Omental fat pad (tissue), 4 donors: ENCODE data around the gene CACHD1. TPM values are rescaled to one million over a fixed set of nuclear protein-coding genes. Genes with fewer than 3 reads are reported as not detected.

Source experiments
- ATAC-seq: fragments of 150-250 bp; one replicate; pipeline ENCODE4 v1.9.1; 2016; ENCODE audit warnings: mild to moderate bottlenecking, moderate library complexity; ENCODE audit not compliant: low FRiP score
- DNase-seq: peaks from one replicate; pipeline ENCODE4 v3.0.0-alpha.2; 2019; ENCODE audit warnings: low spot score
- CTCF ChIP-seq, 3 donors: fragments of 450-650 bp; IDR thresholded peaks; one replicate each; pipeline ENCODE4 v1.5.1; 2016 to 2017; ENCODE audit warnings: antibody characterized with exemption in 3 of 3, mild to moderate bottlenecking in 3 of 3, moderate library complexity in 2 of 3
- total RNA-seq, 4 donors: library from RNA; depleted of rRNA; stranded (reverse); fragments of >200 nt; gene quantifications; one replicate each; pipeline ENCODE4 v1.1.0, GENCODE V29; 2016

CACHD1 gene
- total RNA-seq, 4 donors from 2014 or later = 23.0 to 26.0 (median 23.9) TPM

DNA sequence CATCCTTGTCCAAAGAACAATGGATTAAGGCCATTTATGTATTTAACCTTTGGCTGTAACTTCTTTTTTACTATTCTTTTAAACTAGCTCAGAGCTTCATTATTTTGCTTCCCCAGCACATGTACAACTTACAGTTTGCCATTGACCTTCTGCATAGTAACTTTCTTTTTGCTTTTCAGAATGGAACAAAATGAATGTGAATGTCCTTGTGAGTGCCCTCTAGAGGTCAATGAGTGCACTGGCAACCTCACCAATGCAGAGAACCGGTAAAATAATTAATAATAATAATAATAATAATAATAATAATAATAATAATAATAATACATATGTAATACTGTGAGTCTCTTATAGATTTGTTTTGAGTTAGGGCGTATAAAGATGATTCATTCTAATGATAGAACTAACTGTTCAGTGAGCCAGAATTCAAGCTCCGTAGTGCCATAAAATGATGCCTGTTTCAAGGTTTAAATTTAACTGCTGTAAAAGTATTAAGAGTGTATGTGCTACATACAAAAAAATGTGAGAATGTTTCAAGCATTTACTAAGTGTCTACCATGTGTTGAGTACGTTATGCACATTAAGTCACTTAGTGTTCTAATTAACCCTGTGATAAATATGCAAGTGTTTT lies 205.9 kb downstream of the CACHD1 start:
- ATAC-seq = no peak
- no peak for DNase-seq
- TF ChIP-seq CTCF (IDR thresholded peaks at IDR 0.05) = no peak

GRCh38 chr1:64676386-64676785 lies 206.5 kb downstream of the CACHD1 start:
- TF ChIP-seq CTCF (IDR thresholded peaks at IDR 0.05) = no peak
- ATAC-seq (no peak), DNase-seq (no peak)

DNA sequence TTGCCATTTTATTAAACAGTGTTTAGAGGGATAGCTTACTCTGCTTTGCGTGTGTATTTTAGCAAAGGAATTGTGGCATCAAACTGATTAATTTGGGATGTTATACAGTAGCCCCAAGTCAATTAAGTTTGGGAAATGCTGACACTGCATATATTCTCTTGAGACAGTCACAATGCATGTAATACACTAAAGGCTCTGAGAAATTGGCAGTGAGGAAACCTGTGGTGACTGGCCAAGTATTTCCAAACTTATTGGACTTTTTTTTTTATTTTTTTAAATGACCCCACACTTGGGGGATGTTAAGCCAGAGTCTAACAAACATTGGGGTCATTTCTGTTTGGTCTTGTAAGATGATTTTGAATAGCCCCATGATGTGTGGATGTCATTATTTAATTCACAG lies 207.6 kb downstream of the CACHD1 start:
- ATAC-seq (no peak), DNase-seq (no peak)
- no peak for TF ChIP-seq CTCF (IDR thresholded peaks at IDR 0.05)

DNA sequence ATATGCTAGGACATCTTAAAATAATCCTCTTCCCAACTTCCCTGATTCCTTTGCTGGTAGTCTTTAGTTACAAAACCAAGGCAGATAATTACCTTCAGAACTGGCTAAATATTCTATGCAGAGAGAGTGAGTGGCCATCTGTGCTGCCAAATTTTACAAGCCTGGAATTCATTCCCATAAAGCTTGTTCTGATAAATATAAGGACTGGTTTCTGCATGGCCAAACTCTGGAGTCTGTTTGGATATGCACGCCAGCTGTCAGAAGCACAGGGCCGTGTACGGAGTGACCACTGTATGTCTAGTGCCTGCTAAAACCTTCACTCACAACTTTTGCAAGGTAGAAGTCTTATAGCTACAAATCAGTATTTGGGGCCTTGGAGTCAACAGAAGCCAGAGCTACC lies 208.4 kb downstream of the CACHD1 start:
- no peak for TF ChIP-seq CTCF (IDR thresholded peaks at IDR 0.05)
- ATAC-seq (peak; percentile 23), DNase-seq (no peak)

- ATAC-seq (no peak), DNase-seq (no peak)
- TF ChIP-seq CTCF (IDR thresholded peaks at IDR 0.05) = no peak
Measured at GRCh38 chr1:64679177-64679576, 209.2 kb downstream of the CACHD1 start.

DNA sequence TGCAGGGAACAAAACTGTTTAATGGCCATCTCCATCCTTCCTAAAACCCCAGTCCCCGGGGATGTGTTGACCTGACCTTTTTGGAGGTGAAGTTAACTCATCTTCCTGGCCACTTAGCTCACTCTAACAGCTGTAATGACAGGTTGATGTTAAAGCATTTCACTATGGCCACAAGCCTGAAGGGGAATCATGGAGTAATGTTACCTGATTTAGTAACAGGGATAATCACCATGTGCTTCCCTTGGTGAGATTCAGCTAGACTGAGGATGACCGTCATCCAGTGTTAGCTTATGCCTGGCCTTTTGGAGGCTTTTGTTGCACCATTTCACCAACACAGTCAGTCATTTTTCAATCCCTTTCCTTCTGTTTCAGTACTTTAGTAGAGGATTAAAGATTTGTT lies 210.7 kb downstream of the CACHD1 start:
- no peak for ATAC-seq

More for the DNA sequence above, 210.7 kb downstream of the CACHD1 start:
- no peak for DNase-seq
- no peak for TF ChIP-seq CTCF (IDR thresholded peaks at IDR 0.05)
